Heart left ventricle (tissue), 13 donors: ENCODE measurements around the gene MRPL50.

Experiments
- CTCF ChIP-seq, 12 donors: fragments of 200-600 bp; sonication (generic) in 4 of 12; IDR thresholded peaks; one replicate each; pipeline versions ENCODE4 v1.5.0 to v1.8.0; 2018 to 2022; ENCODE audit warnings: antibody characterized with exemption in 12 of 12, mild to moderate bottlenecking in 5 of 12
- POLR2A ChIP-seq, 2 donors: fragments of 450-650 bp; IDR thresholded peaks; one replicate each; pipeline ENCODE4 v1.6.1; 2017; ENCODE audit warnings: antibody characterized with exemption in 2 of 2, mild to moderate bottlenecking in 2 of 2, moderate library complexity in 2 of 2
- donor health status: ischemic (EF 13 %, LVEDD 7.1; RV severe dilation, severe dysfunction).
- donor health status: DM: no; HTN: yes; CAD: no.
- donor health status: DM: no; HTN: no; CAD: no.
- donor health status: ischemic (EF 25% LVEDD 6.9; RV normal size, moderate dysfunction).
- donor health status: ischemic (EF 25% LVEDD 5.7; RV mildly dilated, moderate dysfunction).
- donor health status: ischemic (EF 35%, LVEDD 5.7; RV mildly dilated, moderate dysfunction).
- donor health status: nonischemic (EF 11% LVEDD 7.7; RV severe dilation, severe dysfunction).
- donor health status: DM: yes; HTN: yes; CAD: no.
- donor health status: PGD.
- donor health status: ischemic (EF 29% LVEDD 5.4; RV normal size, mild dysfunction).
- donor health status: nonischemic (EF 23%, LVEDD 6.1; RV moderate dilation, normal function).

DNA sequence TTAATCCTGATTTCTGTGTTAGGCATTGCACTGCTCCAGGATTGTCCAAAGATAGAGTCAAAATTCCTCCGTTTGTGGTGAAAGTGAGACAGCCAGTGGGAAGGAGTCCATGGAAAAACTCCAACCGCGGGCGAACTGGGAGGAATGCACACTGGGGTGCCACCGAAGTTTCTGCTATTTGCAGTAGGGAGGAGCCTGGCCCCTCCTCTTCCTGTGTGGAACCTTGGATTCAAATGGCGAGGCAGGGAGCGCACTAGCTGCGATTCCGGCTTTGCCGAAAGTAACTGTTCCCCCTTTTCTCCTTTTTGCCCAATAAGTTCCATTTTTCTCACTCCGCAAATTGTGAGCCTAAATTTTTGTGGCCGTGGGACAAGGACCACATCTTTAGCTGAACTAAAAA lies 22.9 kb downstream of the MRPL50 start:
- TF ChIP-seq POLR2A (IDR thresholded peaks at IDR 0.05) (no peak), CTCF (IDR thresholded peaks at IDR 0.05) (no peak)
